ENCODE measurements around the gene IFT81. TPM values are rescaled to one million over a fixed set of nuclear protein-coding genes. Genes with fewer than 3 reads are reported as not detected.
A peak's percentile ranks its signal among the peaks of the same experiment; 100 is the strongest.

IFT81 gene
- total RNA-seq, 1 experiment from 2014 or later: 32.9 TPM

GRCh38 chr12:110179291-110179690 is 55.1 kb downstream of the IFT81 start:
- CTCF ChIA-PET: no interaction called here
- intact Hi-C loops (cut with micrococcal nuclease; ENCODE audit: unreplicated experiment): no loop called here
- BruUV-seq (replicated peaks): no TSS peak

GRCh38 chr12:110180591-110181005 is 56.4 kb downstream of the IFT81 start:
- no peak for TF ChIP-seq EZH2 (IDR thresholded peaks at IDR 0.05; ENCODE audit: borderline replicate concordance, low read depth, low read length, poor library complexity, severe bottlenecking)
- TF ChIP-seq, protein P1, sequence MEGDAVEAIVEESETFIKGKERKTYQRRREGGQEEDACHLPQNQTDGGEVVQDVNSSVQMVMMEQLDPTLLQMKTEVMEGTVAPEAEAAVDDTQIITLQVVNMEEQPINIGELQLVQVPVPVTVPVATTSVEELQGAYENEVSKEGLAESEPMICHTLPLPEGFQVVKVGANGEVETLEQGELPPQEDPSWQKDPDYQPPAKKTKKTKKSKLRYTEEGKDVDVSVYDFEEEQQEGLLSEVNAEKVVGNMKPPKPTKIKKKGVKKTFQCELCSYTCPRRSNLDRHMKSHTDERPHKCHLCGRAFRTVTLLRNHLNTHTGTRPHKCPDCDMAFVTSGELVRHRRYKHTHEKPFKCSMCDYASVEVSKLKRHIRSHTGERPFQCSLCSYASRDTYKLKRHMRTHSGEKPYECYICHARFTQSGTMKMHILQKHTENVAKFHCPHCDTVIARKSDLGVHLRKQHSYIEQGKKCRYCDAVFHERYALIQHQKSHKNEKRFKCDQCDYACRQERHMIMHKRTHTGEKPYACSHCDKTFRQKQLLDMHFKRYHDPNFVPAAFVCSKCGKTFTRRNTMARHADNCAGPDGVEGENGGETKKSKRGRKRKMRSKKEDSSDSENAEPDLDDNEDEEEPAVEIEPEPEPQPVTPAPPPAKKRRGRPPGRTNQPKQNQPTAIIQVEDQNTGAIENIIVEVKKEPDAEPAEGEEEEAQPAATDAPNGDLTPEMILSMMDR (conservative IDR thresholded peaks at IDR 0.05; ENCODE audit: low read depth, low read length): no peak
- H3K4me1 ChIP-seq (ENCODE audit: insufficient read depth, low read length, poor library complexity, severe bottlenecking): peaks cover 17% of the 10 kb centered on the region
- ChIA-PET CTCF (interaction anchor here (0.7 kb wide), 2 partner anchors 18 to 90 kb away, joined by 3 read pairs; no protein-coding TSS in a partner anchor), POLR2A (ENCODE audit: low non-redundant PET) (no interaction called here)
- no peak overlapping the region for H3K4me3 ChIP-seq (ENCODE audit: low read depth, low read length, poor library complexity, severe bottlenecking)
- peaks cover 1% of the 10 kb centered on the region for H3K9me3 ChIP-seq (ENCODE audit: low read depth, low read length, poor library complexity, severe bottlenecking)
- peaks cover 19% of the 10 kb centered on the region for H3K36me3 ChIP-seq (ENCODE audit: insufficient read depth, low read length, poor library complexity, severe bottlenecking)
- H3K27me3 ChIP-seq (replicated peaks; ENCODE audit: insufficient read depth, low read depth, low read length, poor library complexity): no peaks in the 10 kb centered on the region
- intact Hi-C loops (cut with micrococcal nuclease; ENCODE audit: unreplicated experiment): no loop called here
- BruUV-seq (replicated peaks): no TSS peak
- no peak for DNase-seq (ENCODE audit: low spot score)
- no peak overlapping the region for H3K27ac ChIP-seq (ENCODE audit: low read depth, low read length, poor library complexity, severe bottlenecking)

More at GRCh38 chr12:110179291-110179690, 55.1 kb downstream of the IFT81 start:
- POLR2A ChIA-PET (ENCODE audit: low non-redundant PET): no interaction called here
- DNase-seq (ENCODE audit: low spot score): peak; percentile 38
- Histone ChIP-seq H3K4me3 (ENCODE audit: low read depth, low read length, poor library complexity, severe bottlenecking) (no peak overlapping the region), H3K27ac (ENCODE audit: low read depth, low read length, poor library complexity, severe bottlenecking) (no peak overlapping the region), H3K9me3 (ENCODE audit: low read depth, low read length, poor library complexity, severe bottlenecking) (no peaks in the 10 kb centered on the region), H3K36me3 (ENCODE audit: insufficient read depth, low read length, poor library complexity, severe bottlenecking) (peaks cover 16% of the 10 kb centered on the region), H3K27me3 (replicated peaks; ENCODE audit: insufficient read depth, low read depth, low read length, poor library complexity) (no peaks in the 10 kb centered on the region), H3K4me1 (ENCODE audit: insufficient read depth, low read length, poor library complexity, severe bottlenecking) (peaks cover 17% of the 10 kb centered on the region)
- TF ChIP-seq, protein P1 (conservative IDR thresholded peaks at IDR 0.05; ENCODE audit: low read depth, low read length): no peak

DNA sequence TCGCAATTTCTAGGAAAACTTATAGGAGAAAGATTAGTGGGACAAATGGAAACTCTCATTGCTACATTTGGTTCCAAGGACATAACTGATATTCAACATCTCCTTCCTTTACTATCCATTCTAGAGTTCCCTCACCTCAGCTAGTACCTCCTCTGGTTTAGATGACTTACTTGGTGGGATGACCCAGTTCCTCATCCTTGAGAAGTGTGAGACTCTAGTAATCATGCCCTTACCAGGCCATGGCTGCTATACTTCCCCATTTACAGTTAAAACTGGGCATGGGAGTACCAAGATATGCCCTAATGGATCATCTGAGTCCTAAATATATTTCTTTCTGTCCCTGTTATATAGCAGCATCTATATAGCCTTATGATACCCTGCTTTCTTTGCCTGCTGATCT is 58.1 kb downstream of the IFT81 start:
- DNase-seq (ENCODE audit: low spot score): no peak
- ChIA-PET POLR2A (ENCODE audit: low non-redundant PET) (no interaction called here), CTCF (no interaction called here)
- peaks cover 14% of the 10 kb centered on the region for H3K9me3 ChIP-seq (ENCODE audit: low read depth, low read length, poor library complexity, severe bottlenecking)
- intact Hi-C loops (cut with micrococcal nuclease; ENCODE audit: unreplicated experiment): no loop called here
- peaks cover 30% of the 10 kb centered on the region for H3K36me3 ChIP-seq (ENCODE audit: insufficient read depth, low read length, poor library complexity, severe bottlenecking)
- H3K4me1 ChIP-seq (ENCODE audit: insufficient read depth, low read length, poor library complexity, severe bottlenecking): peaks cover 2% of the 10 kb centered on the region
- no peak for TF ChIP-seq EZH2 (IDR thresholded peaks at IDR 0.05; ENCODE audit: borderline replicate concordance, low read depth, low read length, poor library complexity, severe bottlenecking)
- TF ChIP-seq, protein P1 (conservative IDR thresholded peaks at IDR 0.05; ENCODE audit: low read depth, low read length): no peak
- BruUV-seq (replicated peaks): no TSS peak
- no peak overlapping the region for H3K4me3 ChIP-seq (ENCODE audit: low read depth, low read length, poor library complexity, severe bottlenecking)
- H3K27ac ChIP-seq (ENCODE audit: low read depth, low read length, poor library complexity, severe bottlenecking): no peak overlapping the region
- no peaks in the 10 kb centered on the region for H3K27me3 ChIP-seq (replicated peaks; ENCODE audit: insufficient read depth, low read depth, low read length, poor library complexity)
